Measurements from ENCODE around the gene VPS9D1. TPM values are rescaled to one million over a fixed set of nuclear protein-coding genes. Genes with fewer than 3 reads are reported as not detected.

Gene VPS9D1
- total and polyA plus RNA-seq, 10 of the 15 experiments (the other 5 are each of a cell fraction or from before 2014, with no cell fraction given) = 0.65 to 4.2 (median 1.1) TPM

DNA sequence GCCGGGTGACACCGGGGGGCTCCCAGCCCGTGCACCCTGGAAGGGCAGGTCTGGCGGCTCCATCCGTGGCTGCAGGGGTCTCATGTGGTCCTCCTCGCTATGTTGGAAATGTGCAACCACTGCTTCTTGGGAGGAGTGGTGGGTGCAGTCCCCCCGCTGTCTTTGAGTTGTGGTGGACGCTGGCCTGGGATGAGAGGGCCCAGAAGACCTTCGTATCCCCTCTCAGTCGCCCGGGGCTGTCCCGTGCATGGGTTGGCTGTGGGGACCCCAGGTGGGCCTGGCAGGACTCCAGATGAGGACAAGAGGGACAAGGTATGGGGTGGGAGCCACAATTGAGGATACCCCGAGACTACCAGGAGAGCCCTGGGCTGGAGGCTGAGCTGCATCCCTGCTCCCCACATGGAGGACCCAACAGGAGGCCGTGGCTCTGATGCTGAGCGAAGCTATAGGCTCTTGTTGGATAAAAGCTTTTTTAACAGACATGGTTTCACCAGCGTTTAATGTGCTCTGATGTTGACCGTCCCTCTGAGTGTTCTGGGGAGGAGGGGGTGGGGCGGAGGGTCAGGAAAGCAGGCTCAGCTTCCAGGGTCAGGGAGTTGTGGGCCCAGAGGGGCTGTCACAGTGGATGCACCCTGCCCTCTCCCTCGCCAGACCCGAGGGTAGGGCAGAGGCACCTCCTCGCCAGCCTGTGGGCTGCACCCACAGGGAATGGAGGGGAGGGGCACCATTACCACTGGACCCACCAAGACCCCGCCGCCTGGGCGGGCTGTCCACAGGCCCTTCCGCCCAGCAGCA lies 24.6 kb downstream of the VPS9D1 start:
- ChIA-PET CTCF (interaction anchor here (1.2 kb wide), 1 partner anchor 97 kb away, joined by 3 read pairs; no protein-coding TSS in a partner anchor), RAD21 (ENCODE audit: unreplicated experiment) (no interaction called here), SMC1A (ENCODE audit: uncharacterized antibody, unreplicated experiment) (no interaction called here), POLR2A (interaction anchor here (1.4 to 1.5 kb wide), 2 partner anchors 8 to 10 kb away, joined by 3 to 4 read pairs; partner anchors contain the start of gene CDK10)
- H3K4me2 ChIP-seq (ENCODE audit: control insufficient read depth, insufficient read depth) = peak overlapping the region; percentile 27; the same call in 1 of the 2 replicates
- 73% methylated on average over 25 of the region's 25 CpGs for WGBS (ENCODE audit: insufficient coverage, insufficient replicate concordance, low lambda C conversion rate, missing lambda C conversion rate)
- ATAC-seq = no peak
- H3K27ac ChIP-seq (ENCODE audit: control insufficient read depth, insufficient read depth) = no peak overlapping the region
- BruUV-seq (replicated peaks) = TSS peak; percentile 56
- no peaks in the 10 kb centered on the region for H3K79me2 ChIP-seq (ENCODE audit: control insufficient read depth, insufficient read depth, low read length)
- H3K4me1 ChIP-seq (ENCODE audit: control insufficient read depth, insufficient read depth, low read length) = peaks cover 19% of the 10 kb centered on the region
- H4K20me1 ChIP-seq (ENCODE audit: control insufficient read depth, insufficient read depth) = no peaks in the 10 kb centered on the region; the same call in 1 of the 2 replicates
- no peak overlapping the region for H3K4me3 ChIP-seq
- H3K36me3 ChIP-seq (ENCODE audit: control insufficient read depth in 2 of 2, insufficient read depth in 2 of 2, low read length in 1 of 2) = peaks cover 0 to 14% of the 10 kb centered on the region in 2 experiments; a peak in 3 of 4 replicates
- H3K9ac ChIP-seq (ENCODE audit: control insufficient read depth, insufficient read depth, low read length) = no peak overlapping the region
- H3K27me3 ChIP-seq (replicated peaks in 1 of 2; ENCODE audit: control insufficient read depth in 2 of 2, insufficient read depth in 2 of 2, low read length in 1 of 2) = no peaks in the 10 kb centered on the region
- TF ChIP-seq, protein P1, sequence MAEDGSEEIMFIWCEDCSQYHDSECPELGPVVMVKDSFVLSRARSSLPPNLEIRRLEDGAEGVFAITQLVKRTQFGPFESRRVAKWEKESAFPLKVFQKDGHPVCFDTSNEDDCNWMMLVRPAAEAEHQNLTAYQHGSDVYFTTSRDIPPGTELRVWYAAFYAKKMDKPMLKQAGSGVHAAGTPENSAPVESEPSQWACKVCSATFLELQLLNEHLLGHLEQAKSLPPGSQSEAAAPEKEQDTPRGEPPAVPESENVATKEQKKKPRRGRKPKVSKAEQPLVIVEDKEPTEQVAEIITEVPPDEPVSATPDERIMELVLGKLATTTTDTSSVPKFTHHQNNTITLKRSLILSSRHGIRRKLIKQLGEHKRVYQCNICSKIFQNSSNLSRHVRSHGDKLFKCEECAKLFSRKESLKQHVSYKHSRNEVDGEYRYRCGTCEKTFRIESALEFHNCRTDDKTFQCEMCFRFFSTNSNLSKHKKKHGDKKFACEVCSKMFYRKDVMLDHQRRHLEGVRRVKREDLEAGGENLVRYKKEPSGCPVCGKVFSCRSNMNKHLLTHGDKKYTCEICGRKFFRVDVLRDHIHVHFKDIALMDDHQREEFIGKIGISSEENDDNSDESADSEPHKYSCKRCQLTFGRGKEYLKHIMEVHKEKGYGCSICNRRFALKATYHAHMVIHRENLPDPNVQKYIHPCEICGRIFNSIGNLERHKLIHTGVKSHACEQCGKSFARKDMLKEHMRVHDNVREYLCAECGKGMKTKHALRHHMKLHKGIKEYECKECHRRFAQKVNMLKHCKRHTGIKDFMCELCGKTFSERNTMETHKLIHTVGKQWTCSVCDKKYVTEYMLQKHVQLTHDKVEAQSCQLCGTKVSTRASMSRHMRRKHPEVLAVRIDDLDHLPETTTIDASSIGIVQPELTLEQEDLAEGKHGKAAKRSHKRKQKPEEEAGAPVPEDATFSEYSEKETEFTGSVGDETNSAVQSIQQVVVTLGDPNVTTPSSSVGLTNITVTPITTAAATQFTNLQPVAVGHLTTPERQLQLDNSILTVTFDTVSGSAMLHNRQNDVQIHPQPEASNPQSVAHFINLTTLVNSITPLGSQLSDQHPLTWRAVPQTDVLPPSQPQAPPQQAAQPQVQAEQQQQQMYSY (CRISPR knock-in tag; IDR thresholded peaks at IDR 0.05) = no peak
- TF ChIP-seq HDAC6 (IDR thresholded peaks at IDR 0.05; ENCODE audit: unreplicated experiment) = no peak
- TF ChIP-seq, protein P2, sequence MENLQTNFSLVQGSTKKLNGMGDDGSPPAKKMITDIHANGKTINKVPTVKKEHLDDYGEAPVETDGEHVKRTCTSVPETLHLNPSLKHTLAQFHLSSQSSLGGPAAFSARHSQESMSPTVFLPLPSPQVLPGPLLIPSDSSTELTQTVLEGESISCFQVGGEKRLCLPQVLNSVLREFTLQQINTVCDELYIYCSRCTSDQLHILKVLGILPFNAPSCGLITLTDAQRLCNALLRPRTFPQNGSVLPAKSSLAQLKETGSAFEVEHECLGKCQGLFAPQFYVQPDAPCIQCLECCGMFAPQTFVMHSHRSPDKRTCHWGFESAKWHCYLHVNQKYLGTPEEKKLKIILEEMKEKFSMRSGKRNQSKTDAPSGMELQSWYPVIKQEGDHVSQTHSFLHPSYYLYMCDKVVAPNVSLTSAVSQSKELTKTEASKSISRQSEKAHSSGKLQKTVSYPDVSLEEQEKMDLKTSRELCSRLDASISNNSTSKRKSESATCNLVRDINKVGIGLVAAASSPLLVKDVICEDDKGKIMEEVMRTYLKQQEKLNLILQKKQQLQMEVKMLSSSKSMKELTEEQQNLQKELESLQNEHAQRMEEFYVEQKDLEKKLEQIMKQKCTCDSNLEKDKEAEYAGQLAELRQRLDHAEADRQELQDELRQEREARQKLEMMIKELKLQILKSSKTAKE (IDR thresholded peaks at IDR 0.05; ENCODE audit: low read depth, poor library complexity, severe bottlenecking) = no peak
- TF ChIP-seq, protein P3, sequence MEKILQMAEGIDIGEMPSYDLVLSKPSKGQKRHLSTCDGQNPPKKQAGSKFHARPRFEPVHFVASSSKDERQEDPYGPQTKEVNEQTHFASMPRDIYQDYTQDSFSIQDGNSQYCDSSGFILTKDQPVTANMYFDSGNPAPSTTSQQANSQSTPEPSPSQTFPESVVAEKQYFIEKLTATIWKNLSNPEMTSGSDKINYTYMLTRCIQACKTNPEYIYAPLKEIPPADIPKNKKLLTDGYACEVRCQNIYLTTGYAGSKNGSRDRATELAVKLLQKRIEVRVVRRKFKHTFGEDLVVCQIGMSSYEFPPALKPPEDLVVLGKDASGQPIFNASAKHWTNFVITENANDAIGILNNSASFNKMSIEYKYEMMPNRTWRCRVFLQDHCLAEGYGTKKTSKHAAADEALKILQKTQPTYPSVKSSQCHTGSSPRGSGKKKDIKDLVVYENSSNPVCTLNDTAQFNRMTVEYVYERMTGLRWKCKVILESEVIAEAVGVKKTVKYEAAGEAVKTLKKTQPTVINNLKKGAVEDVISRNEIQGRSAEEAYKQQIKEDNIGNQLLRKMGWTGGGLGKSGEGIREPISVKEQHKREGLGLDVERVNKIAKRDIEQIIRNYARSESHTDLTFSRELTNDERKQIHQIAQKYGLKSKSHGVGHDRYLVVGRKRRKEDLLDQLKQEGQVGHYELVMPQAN (conservative IDR thresholded peaks at IDR 0.05) = no peak
- TF ChIP-seq, protein P4, sequence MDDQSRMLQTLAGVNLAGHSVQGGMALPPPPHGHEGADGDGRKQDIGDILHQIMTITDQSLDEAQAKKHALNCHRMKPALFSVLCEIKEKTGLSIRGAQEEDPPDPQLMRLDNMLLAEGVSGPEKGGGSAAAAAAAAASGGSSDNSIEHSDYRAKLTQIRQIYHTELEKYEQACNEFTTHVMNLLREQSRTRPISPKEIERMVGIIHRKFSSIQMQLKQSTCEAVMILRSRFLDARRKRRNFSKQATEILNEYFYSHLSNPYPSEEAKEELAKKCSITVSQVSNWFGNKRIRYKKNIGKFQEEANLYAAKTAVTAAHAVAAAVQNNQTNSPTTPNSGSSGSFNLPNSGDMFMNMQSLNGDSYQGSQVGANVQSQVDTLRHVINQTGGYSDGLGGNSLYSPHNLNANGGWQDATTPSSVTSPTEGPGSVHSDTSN (IDR thresholded peaks at IDR 0.05; ENCODE audit: insufficient replicate concordance, low read depth, low read length) = no peak
- no peak for DNase-seq (ENCODE audit: low read depth, low spot score)
- intact Hi-C loops (cut with micrococcal nuclease; ENCODE audit: unreplicated experiment) = no loop called here
- H3K9me3 ChIP-seq (replicated peaks; ENCODE audit: control insufficient read depth, insufficient read depth, low read length) = no peaks in the 10 kb centered on the region
- FAIRE-seq = no peak
- H2AFZ ChIP-seq (ENCODE audit: control insufficient read depth, low read depth, low read length) = no peak overlapping the region
- in situ Hi-C loops (cut with MboI) = no loop called here

All from GM12878 (cell line).